Left hindlimb (tissue), 1 donor: ENCODE measurements around the gene FAM193A.
"Not testable (repeated sequence)": the region's sequence is repeated elsewhere in the genome, so short reads cannot be mapped to it uniquely, and the experiment has no call there.

ENCODE experiments used
- DNase-seq: peaks from one replicate; pipeline ENCODE4 v3.0.0-alpha.2; 2018

FAM193A gene

GRCh38 chr4:2536193-2537010, at the start of gene FAM193A:
FAM193A (plus strand) TSS chr4:2536647; CDS start chr4:2536916, 269 bp downstream.
- peak; percentile 100 for DNase-seq

GRCh38 chr4:2486981-2487380, 49.5 kb upstream of the FAM193A start:
- DNase-seq = no peak

- DNase-seq = no peak
Measured at GRCh38 chr4:2487632-2488031, 48.8 kb upstream of the FAM193A start.

- DNase-seq = no peak
Measured at GRCh38 chr4:2489081-2489805, 47.2 kb upstream of the FAM193A start.

- no peak for DNase-seq
Measured at GRCh38 chr4:2489841-2490552, 46.5 kb upstream of the FAM193A start.

- DNase-seq = no peak
Measured at GRCh38 chr4:2492970-2493369, 43.5 kb upstream of the FAM193A start.

GRCh38 chr4:2494992-2495391, 41.5 kb upstream of the FAM193A start:
- DNase-seq = no peak

- no peak for DNase-seq
Measured at GRCh38 chr4:2497324-2497723, 39.1 kb upstream of the FAM193A start.

- DNase-seq = no peak
Measured at GRCh38 chr4:2497931-2498330, 38.5 kb upstream of the FAM193A start.

GRCh38 chr4:2500547-2500946, 35.9 kb upstream of the FAM193A start:
- DNase-seq = no peak

- DNase-seq = no peak
Measured at GRCh38 chr4:2501034-2501594, 35.3 kb upstream of the FAM193A start.

- no peak for DNase-seq
Measured at GRCh38 chr4:2503809-2504208, 32.6 kb upstream of the FAM193A start.

GRCh38 chr4:2507259-2507658, 29.2 kb upstream of the FAM193A start:
- no peak for DNase-seq

GRCh38 chr4:2507855-2508254, 28.6 kb upstream of the FAM193A start:
- DNase-seq = no peak

- DNase-seq = no peak
Measured at GRCh38 chr4:2510351-2511259, 25.8 kb upstream of the FAM193A start.

- DNase-seq = no peak
Measured at GRCh38 chr4:2511645-2512131, 24.8 kb upstream of the FAM193A start.

GRCh38 chr4:2512396-2513135, 23.9 kb upstream of the FAM193A start:
- DNase-seq = no peak

GRCh38 chr4:2514193-2514592, 22.3 kb upstream of the FAM193A start:
- DNase-seq = not testable (repeated sequence)

- DNase-seq = not testable (repeated sequence)
Measured at GRCh38 chr4:2514944-2515343, 21.5 kb upstream of the FAM193A start.

GRCh38 chr4:2515830-2516550, 20.5 kb upstream of the FAM193A start:
- DNase-seq = no peak
